NCI-H82 treated with DMSO at 0.1 percent for 48 hours (cell line): ENCODE results near the gene CAP2.
"Not testable (repeated sequence)": the region's sequence is repeated elsewhere in the genome, so short reads cannot be mapped to it uniquely, and the experiment has no call there.

Experiments used
- DNase-seq: peaks from one replicate; lab custom pipeline; 2025; ENCODE audit not compliant: unreplicated experiment; lab: John Stamatoyannopoulos, UW

Gene CAP2

GRCh38 chr6:17574866-17575560 lies 181.6 kb downstream of the CAP2 start:
- DNase-seq, result no peak

- no peak for DNase-seq
Measured at GRCh38 chr6:17577059-17577458, 183.7 kb downstream of the CAP2 start.

GRCh38 chr6:17580518-17581048 lies 187.2 kb downstream of the CAP2 start:
- DNase-seq, result no peak

- not testable (repeated sequence) for DNase-seq
Measured at GRCh38 chr6:17581282-17581681, 187.9 kb downstream of the CAP2 start.

- DNase-seq, result no peak
Measured at GRCh38 chr6:17583811-17584210, 190.4 kb downstream of the CAP2 start.

GRCh38 chr6:17584241-17584803 lies 190.9 kb downstream of the CAP2 start:
- DNase-seq, result peak; percentile 81

GRCh38 chr6:17585766-17586490 lies 192.5 kb downstream of the CAP2 start:
- no peak for DNase-seq

- not testable (repeated sequence) for DNase-seq
Measured at GRCh38 chr6:17586623-17587022, 193.2 kb downstream of the CAP2 start.

- no peak for DNase-seq
Measured at GRCh38 chr6:17588011-17588410, 194.6 kb downstream of the CAP2 start.

- no peak for DNase-seq
Measured at GRCh38 chr6:17589406-17590096, 196.2 kb downstream of the CAP2 start.

- no peak for DNase-seq
Measured at GRCh38 chr6:17591287-17591686, 197.9 kb downstream of the CAP2 start.

GRCh38 chr6:17593246-17593645 lies 199.9 kb downstream of the CAP2 start:
- DNase-seq, result no peak

GRCh38 chr6:17596085-17596484 lies 202.7 kb downstream of the CAP2 start:
- DNase-seq, result no peak

- DNase-seq, result peak; percentile 76
Measured at GRCh38 chr6:17599877-17600526, 206.6 kb downstream of the CAP2 start, which contains the start of gene FAM8A1. TSS of gene FAM8A1 (plus strand) at chr6:17600302. CDS start at chr6:17600410, 108 bp downstream.

- DNase-seq, result no peak
Measured at GRCh38 chr6:17600527-17601385, 207.4 kb downstream of the CAP2 start.

- no peak for DNase-seq
Measured at GRCh38 chr6:17601386-17601703, 207.9 kb downstream of the CAP2 start.

GRCh38 chr6:17602888-17603287 lies 209.5 kb downstream of the CAP2 start:
- DNase-seq, result no peak

GRCh38 chr6:17606606-17607005 lies 213.2 kb downstream of the CAP2 start:
- no peak for DNase-seq
